B cell (primary cell): Measurements from ENCODE around the gene FAM120B. TPM values are rescaled to one million over a fixed set of nuclear protein-coding genes. Genes with fewer than 3 reads are reported as not detected.

ENCODE experiments used
- ATAC-seq: fragments of 200-7000 bp; cut with Tn5 transposase; one replicate; pipeline ENCODE4 v1.10.0; 2021; ENCODE audit warnings: low read depth, mild to moderate bottlenecking, moderate number of reproducible peaks, moderate library complexity
- CTCF ChIA-PET: fragments of 350-600 bp; sonication (Branson Sonifier 250); formaldehyde crosslinking; loops from one replicate; lab custom pipeline; 2021; ENCODE audit warnings: antibody characterized with exemption, inconsistent platforms; lab: Charles Lee
- POLR2A ChIA-PET: fragments of 350-600 bp; sonication (Branson Sonifier 250); formaldehyde crosslinking; loops from one replicate; lab custom pipeline; 2021; ENCODE audit warnings: antibody characterized with exemption; lab: Charles Lee
- DNase-seq: peaks from one replicate; pipeline ENCODE4 v3.0.0; 2013
- H2AFZ ChIP-seq: 2 replicates; pipeline ENCODE4 v1.6.1; 2012; ENCODE audit warnings: mild to moderate bottlenecking, low read depth, low read length; ENCODE audit not compliant: insufficient read depth, poor library complexity, severe bottlenecking
- H3K27ac ChIP-seq, 2 donors: 1 replicate in 1 of 2; 2 replicates in 1 of 2; pipeline ENCODE4 v1.5.1; 2012 to 2013; ENCODE audit warnings: low read length in 2 of 2, mild to moderate bottlenecking in 2 of 2, moderate library complexity in 1 of 2
- H3K27me3 ChIP-seq, 4 experiments: fragments of 200-600 bp in 1 of 4; sonication (generic) in 1 of 4; replicated peaks in 1 of 4; 1 replicate in 2 of 4; 2 replicates in 2 of 4; pipeline versions ENCODE4 v1.6.1 to v1.7.0; 2013 to 2016; ENCODE audit warnings: low read length in 3 of 4, mild to moderate bottlenecking in 2 of 4, mixed read lengths in 1 of 4, moderate library complexity in 1 of 4; ENCODE audit not compliant: insufficient read depth in 4 of 4, control insufficient read depth in 3 of 4; ENCODE audit errors: control extremely low read depth in 1 of 4
- H3K36me3 ChIP-seq, 2 experiments: replicated peaks in 1 of 2; 1 replicate in 1 of 2; 2 replicates in 1 of 2; pipeline versions ENCODE4 v1.6.1 to v1.7.1; 2013; ENCODE audit warnings: low read length in 1 of 2; ENCODE audit not compliant: insufficient read depth in 2 of 2, control insufficient read depth in 1 of 2; ENCODE audit errors: control extremely low read depth in 1 of 2, extremely low read depth in 1 of 2
- H3K4me1 ChIP-seq, 2 donors: fragments of 200-600 bp in 1 of 2; sonication (generic) in 1 of 2; 1 replicate in 1 of 2; 2 replicates in 1 of 2; pipeline versions ENCODE4 v1.5.1 to v1.6.1; 2013 to 2017; ENCODE audit warnings: low read length in 2 of 2; ENCODE audit not compliant: control insufficient read depth in 2 of 2, insufficient read depth in 2 of 2
- H3K4me2 ChIP-seq: replicated peaks from 2 replicates; pipeline ENCODE3; 2012; ENCODE audit warnings: mild to moderate bottlenecking, low read depth, low read length; ENCODE audit not compliant: poor library complexity, severe bottlenecking
- H3K4me3 ChIP-seq, 5 experiments: fragments of 200-600 bp in 1 of 5; sonication (generic) in 1 of 5; 1 replicate in 3 of 5; 2 replicates in 2 of 5; pipeline versions ENCODE4 v1.5.1 to v1.7.0; 2011 to 2016; ENCODE audit warnings: low read length in 4 of 5, mild to moderate bottlenecking in 4 of 5, low read depth in 2 of 5, control low read depth in 1 of 5, moderate library complexity in 1 of 5; ENCODE audit not compliant: insufficient read depth in 1 of 5; ENCODE audit errors: control extremely low read depth in 1 of 5, extremely low read depth in 1 of 5
- H3K79me2 ChIP-seq: fragments of 200-600 bp; sonication (generic); one replicate; pipeline ENCODE4 v1.6.0; 2016; ENCODE audit warnings: low read length; ENCODE audit not compliant: control insufficient read depth, insufficient read depth
- H3K9ac ChIP-seq: fragments of 200-600 bp; sonication (generic); 2 replicates; pipeline ENCODE4 v1.6.1; 2017; ENCODE audit warnings: mild to moderate bottlenecking, low read length, moderate library complexity
- H3K9me3 ChIP-seq, 3 donors: one replicate each; pipeline versions ENCODE4 v1.6.1 to v1.7.1; 2013; ENCODE audit warnings: low read length in 2 of 3; ENCODE audit not compliant: control insufficient read depth in 2 of 3, insufficient read depth in 1 of 3; ENCODE audit errors: control extremely low read depth in 1 of 3
- H4K20me1 ChIP-seq: 2 replicates; pipeline ENCODE4 v1.6.0; 2012; ENCODE audit warnings: mild to moderate bottlenecking, low read length; ENCODE audit not compliant: insufficient read depth, control insufficient read depth, poor library complexity, severe bottlenecking
- H3K27ac Mint-ChIP-seq: one replicate; pipeline ENCODE4 v1.8.0; 2021; ENCODE audit warnings: mixed read lengths
- H3K27me3 Mint-ChIP-seq: one replicate; pipeline ENCODE4 v1.8.0; 2021; ENCODE audit warnings: mixed read lengths
- H3K4me1 Mint-ChIP-seq: one replicate; pipeline ENCODE4 v1.8.0; 2021; ENCODE audit warnings: mixed read lengths
- H3K4me3 Mint-ChIP-seq: one replicate; pipeline ENCODE4 v1.8.0; 2021; ENCODE audit warnings: mixed read lengths
- H3K9me3 Mint-ChIP-seq: one replicate; pipeline ENCODE4 v1.8.0; 2022; ENCODE audit warnings: mixed read lengths; ENCODE audit not compliant: insufficient read depth
- CTCF ChIP-seq: fragments of 200-600 bp; IDR thresholded peaks from one replicate; pipeline ENCODE4 v1.8.0; 2022; ENCODE audit warnings: antibody characterized with exemption, mild to moderate bottlenecking
- EZH2 ChIP-seq: IDR thresholded peaks from 2 replicates; pipeline ENCODE4 v1.6.1; 2012; ENCODE audit warnings: borderline replicate concordance, low read depth, mild to moderate bottlenecking, moderate library complexity, low read length; ENCODE audit not compliant: insufficient read depth, poor library complexity, severe bottlenecking
- WGBS: methylation state at CpG from one replicate; pipeline ENCODE4 v1.1.5; 2013; ENCODE audit warnings: missing lambda C conversion rate; ENCODE audit not compliant: insufficient coverage; 5-methylcytosine and 5-hydroxymethylcytosine counted together
- intact Hi-C: fragments of 100-400 bp; cut with micrococcal nuclease; formaldehyde crosslinking; loops from one replicate; pipeline ENCODE4 v1.10.0; 2022
- polyA plus RNA-seq: library from polyadenylated mRNA; depleted of rRNA; stranded (reverse); fragments of >200 nt; gene quantifications from 2 replicates; pipeline ENCODE4 v1.2.3, GENCODE V29; 2012
- total RNA-seq, 2 donors: library from RNA; stranded (reverse); fragments of 120-200 nt in 1 of 2; gene quantifications; 1 replicate in 1 of 2; 2 replicates in 1 of 2; pipeline versions ENCODE4 v1.2.3 to v1.2.4, GENCODE V29; 2013 to 2022

Gene FAM120B
- total and polyA plus RNA-seq, 2 donors (not counting 1 experiment from before 2014, with no cell fraction given), result 12.5 to 51.7 TPM

DNA sequence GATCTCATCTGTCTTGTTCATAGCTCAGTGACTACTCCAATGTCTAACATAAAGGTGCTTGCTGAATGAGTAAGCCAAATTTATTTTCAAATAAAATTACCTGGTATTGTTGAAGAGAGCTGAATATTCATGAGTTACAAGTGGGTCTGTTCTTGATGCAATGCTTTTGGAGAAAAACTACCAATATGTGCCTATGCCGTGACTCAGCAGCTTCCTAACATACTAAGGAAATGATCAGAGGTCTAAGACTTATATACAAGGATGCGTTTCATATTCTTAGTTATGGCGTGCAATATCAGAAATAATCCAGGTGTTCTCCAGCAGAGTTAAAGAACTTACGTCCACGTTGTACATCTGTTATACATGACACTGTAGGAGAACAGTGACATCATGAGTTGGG, 5.1 kb downstream of the FAM120B start:
- H3K27ac ChIP-seq, result no peak overlapping the region
- peaks cover 83% of the 10 kb centered on the region for H3K79me2 ChIP-seq
- H3K27ac Mint-ChIP-seq, result no peak overlapping the region
- no peaks in the 10 kb centered on the region for H3K9me3 Mint-ChIP-seq
- TF ChIP-seq EZH2 (no peak), CTCF (no peak)
- H3K4me3 ChIP-seq, result no peak overlapping the region
- no peaks in the 10 kb centered on the region for H3K27me3 ChIP-seq
- H3K4me1 Mint-ChIP-seq, result peaks cover 53% of the 10 kb centered on the region
- H4K20me1 ChIP-seq, result peaks cover 69% of the 10 kb centered on the region
- H3K4me2 ChIP-seq, result no peak overlapping the region
- H3K36me3 ChIP-seq, result peaks cover 0 to 5% of the 10 kb centered on the region in 2 experiments
- CTCF ChIA-PET, result interaction anchor here (0.9 kb wide), 1 partner anchor 218 kb away, joined by 3 read pairs; no protein-coding TSS in a partner anchor
- H3K4me1 ChIP-seq, result peaks cover 14 to 28% of the 10 kb centered on the region in 2 donors
- intact Hi-C loops, result no loop called here
- no peak for ATAC-seq
- no peaks in the 10 kb centered on the region for H3K27me3 Mint-ChIP-seq
- no peak for DNase-seq
- H3K9ac ChIP-seq, result no peak overlapping the region
- WGBS, result no CpG with 5 or more reads among the region's 5 CpGs
- POLR2A ChIA-PET, result no interaction called here
- no peak overlapping the region for H2AFZ ChIP-seq
- H3K9me3 ChIP-seq, result no peaks in the 10 kb centered on the region
- no peak overlapping the region for H3K4me3 Mint-ChIP-seq

GRCh38 chr6:170312876-170313275, 6.3 kb downstream of the FAM120B start:
- DNase-seq (no peak), ATAC-seq (no peak)
- H3K4me1 Mint-ChIP-seq, result peaks cover 43% of the 10 kb centered on the region
- H3K79me2 ChIP-seq, result peaks cover 81% of the 10 kb centered on the region
- no peak overlapping the region for H3K27ac ChIP-seq
- no peaks in the 10 kb centered on the region for H3K9me3 ChIP-seq
- peaks cover 4 to 20% of the 10 kb centered on the region in 2 donors for H3K4me1 ChIP-seq
- no peak overlapping the region for H2AFZ ChIP-seq
- no peaks in the 10 kb centered on the region for H3K27me3 Mint-ChIP-seq
- no peak overlapping the region for H3K27ac Mint-ChIP-seq
- intact Hi-C loops, result no loop called here
- ChIA-PET CTCF (no interaction called here), POLR2A (no interaction called here)
- peaks cover 78% of the 10 kb centered on the region for H4K20me1 ChIP-seq
- no CpG with 5 or more reads among the region's 2 CpGs for WGBS
- no peak for TF ChIP-seq CTCF
- no peak for TF ChIP-seq EZH2
- H3K4me2 ChIP-seq, result no peak overlapping the region
- H3K36me3 ChIP-seq, result peaks cover 0 to 14% of the 10 kb centered on the region in 2 experiments
- no peak overlapping the region for H3K9ac ChIP-seq
- H3K4me3 ChIP-seq, result no peak overlapping the region
- no peaks in the 10 kb centered on the region for H3K27me3 ChIP-seq
- H3K4me3 Mint-ChIP-seq, result no peak overlapping the region
- no peaks in the 10 kb centered on the region for H3K9me3 Mint-ChIP-seq
